CD14-positive monocyte (primary cell): ENCODE measurements around the gene PIEZO2. TPM values are rescaled to one million over a fixed set of nuclear protein-coding genes. Genes with fewer than 3 reads are reported as not detected.

Source experiments
- DNase-seq, 3 donors: peaks; one replicate each; pipeline ENCODE4 v3.0.0-alpha.2; 2011 to 2022
- H2AFZ ChIP-seq: 2 replicates; pipeline ENCODE4 v1.6.0; 2012; ENCODE audit warnings: mild to moderate bottlenecking, low read depth, low read length, inconsistent platforms; ENCODE audit not compliant: insufficient read depth, poor library complexity, severe bottlenecking
- H3K27ac ChIP-seq, 2 donors: 1 replicate in 1 of 2; 2 replicates in 1 of 2; pipeline ENCODE4 v1.5.1; 2012 to 2013; ENCODE audit warnings: low read length in 2 of 2, control low read depth in 1 of 2, inconsistent platforms in 1 of 2, low read depth in 1 of 2, mild to moderate bottlenecking in 1 of 2
- H3K27me3 ChIP-seq, 2 donors: one replicate each; pipeline versions ENCODE4 v1.6.0 to v1.6.1; 2011 to 2013; ENCODE audit warnings: low read length in 2 of 2; ENCODE audit not compliant: control insufficient read depth in 2 of 2, insufficient read depth in 2 of 2
- H3K36me3 ChIP-seq, 2 donors: replicated peaks in 1 of 2; 1 replicate in 1 of 2; 2 replicates in 1 of 2; pipeline versions ENCODE4 v1.5.1 to v1.6.1; 2012 to 2013; ENCODE audit warnings: low read length in 2 of 2, control low read depth in 1 of 2, inconsistent platforms in 1 of 2, mild to moderate bottlenecking in 1 of 2; ENCODE audit not compliant: insufficient read depth in 2 of 2, control insufficient read depth in 1 of 2
- H3K4me1 ChIP-seq, 2 donors: 1 replicate in 1 of 2; 2 replicates in 1 of 2; pipeline versions ENCODE4 v1.5.1 to v1.6.1; 2012 to 2013; ENCODE audit warnings: low read length in 2 of 2, control low read depth in 1 of 2, inconsistent platforms in 1 of 2, mild to moderate bottlenecking in 1 of 2, moderate library complexity in 1 of 2; ENCODE audit not compliant: insufficient read depth in 2 of 2, control insufficient read depth in 1 of 2
- H3K4me2 ChIP-seq: replicated peaks from 2 replicates; pipeline ENCODE3; 2012; ENCODE audit warnings: low read length, moderate library complexity, mild to moderate bottlenecking; ENCODE audit not compliant: poor library complexity, severe bottlenecking; ENCODE audit errors: extremely low read depth
- H3K4me3 ChIP-seq, 3 experiments: fragments of 200-600 bp in 1 of 3; sonication (generic) in 1 of 3; replicated peaks in 1 of 3; 1 replicate in 2 of 3; 2 replicates in 1 of 3; pipeline ENCODE4 v1.5.1; 2011 to 2013; ENCODE audit warnings: low read length in 3 of 3, mild to moderate bottlenecking in 3 of 3, control low read depth in 2 of 3, low read depth in 2 of 3, inconsistent platforms in 1 of 3, moderate library complexity in 1 of 3
- H3K79me2 ChIP-seq: 2 replicates; pipeline ENCODE4 v1.6.0; 2012; ENCODE audit warnings: mild to moderate bottlenecking, control low read depth, inconsistent platforms, low read length, moderate library complexity; ENCODE audit not compliant: insufficient read depth
- H3K9ac ChIP-seq: 2 replicates; pipeline ENCODE4 v1.6.0; 2017; ENCODE audit warnings: low read length, mild to moderate bottlenecking; ENCODE audit not compliant: insufficient read depth, poor library complexity, severe bottlenecking
- H3K9me3 ChIP-seq, 2 donors: replicated peaks in 1 of 2; 1 replicate in 1 of 2; 2 replicates in 1 of 2; pipeline versions ENCODE4 v1.5.1 to v1.6.1; 2012 to 2013; ENCODE audit warnings: low read length in 2 of 2, control low read depth in 1 of 2; ENCODE audit not compliant: control insufficient read depth in 1 of 2, insufficient read depth in 1 of 2
- H4K20me1 ChIP-seq: 2 replicates; pipeline ENCODE4 v1.6.0; 2012; ENCODE audit warnings: mild to moderate bottlenecking, low read length, control low read depth, moderate library complexity; ENCODE audit not compliant: insufficient read depth
- H3K27ac Mint-ChIP-seq, 7 donors: one replicate each; pipeline ENCODE4 v1.8.0; 2020; ENCODE audit warnings: mild to moderate bottlenecking in 7 of 7, mixed read lengths in 7 of 7, moderate library complexity in 6 of 7, inconsistent platforms in 2 of 7
- H3K27me3 Mint-ChIP-seq, 3 donors: one replicate each; pipeline ENCODE4 v1.8.0; 2021 to 2022; ENCODE audit warnings: low read depth in 3 of 3, mild to moderate bottlenecking in 3 of 3, mixed read lengths in 3 of 3, moderate library complexity in 3 of 3, inconsistent platforms in 1 of 3
- H3K36me3 Mint-ChIP-seq, 2 donors: one replicate each; pipeline ENCODE4 v1.8.0; 2020; ENCODE audit warnings: mixed read lengths in 2 of 2, inconsistent platforms in 1 of 2, mild to moderate bottlenecking in 1 of 2
- H3K4me1 Mint-ChIP-seq: one replicate; pipeline ENCODE4 v1.8.0; 2020; ENCODE audit warnings: mild to moderate bottlenecking, mixed read lengths
- H3K4me3 Mint-ChIP-seq, 2 donors: one replicate each; pipeline ENCODE4 v1.8.0; 2020; ENCODE audit warnings: mild to moderate bottlenecking in 2 of 2, mixed read lengths in 2 of 2, moderate library complexity in 1 of 2
- H3K9me3 Mint-ChIP-seq, 7 donors: one replicate each; pipeline ENCODE4 v1.8.0; 2020 to 2022; ENCODE audit warnings: mixed read lengths in 7 of 7, mild to moderate bottlenecking in 6 of 7, moderate library complexity in 6 of 7, inconsistent platforms in 2 of 7
- WGBS: methylation state at CpG from one replicate; pipeline ENCODE4 v1.1.5; 2013; ENCODE audit warnings: missing lambda C conversion rate; ENCODE audit not compliant: insufficient coverage; 5-methylcytosine and 5-hydroxymethylcytosine counted together
- intact Hi-C, 2 donors: fragments of 100-400 bp; cut with micrococcal nuclease; formaldehyde crosslinking; loops; one replicate each; pipeline versions ENCODE4 v1.15.0 to v1.15.1; 2023
- polyA plus RNA-seq, 3 donors: library from polyadenylated mRNA; depleted of rRNA in 1 of 3; unstranded in 2 of 3; stranded (reverse) in 1 of 3; fragments of 300-500 nt in 2 of 3; fragments of >200 nt in 1 of 3; fragmentation: Illumina TruSeq in 2 of 3; gene quantifications; 1 replicate in 2 of 3; 2 replicates in 1 of 3; pipeline ENCODE4 v1.2.3, GENCODE V29; 2012 to 2021
- TF ChIP-seq, protein P1 (sequence below): fragments of 200-600 bp; IDR thresholded peaks from one replicate; pipeline ENCODE4 v1.8.0; 2022; ENCODE audit warnings: antibody characterized with exemption, mild to moderate bottlenecking

The PIEZO2 gene
- polyA plus RNA-seq, 3 donors = not detected

DNA sequence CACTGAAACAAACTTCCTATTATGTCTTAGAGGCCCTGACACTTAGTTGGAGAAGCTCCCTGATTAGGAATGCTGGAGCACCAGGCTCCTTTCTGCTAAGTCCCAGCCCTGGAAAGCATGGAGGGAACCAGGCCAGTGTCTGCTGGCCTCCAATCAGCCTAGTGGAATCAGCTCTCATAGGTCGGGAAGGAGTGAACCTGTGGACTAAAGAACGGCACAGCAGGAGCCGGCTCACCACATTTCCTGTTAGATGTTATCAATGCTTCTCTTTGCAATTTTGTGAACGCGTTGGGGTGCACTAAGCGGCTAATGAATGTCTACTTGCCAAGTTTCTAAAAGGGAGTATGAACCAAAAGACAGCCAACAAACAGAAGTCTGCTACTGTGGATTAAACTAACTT, 326.9 kb downstream of the PIEZO2 start:
- Histone ChIP-seq H2AFZ (peak overlapping the region; percentile 59), H3K4me1 (no peaks in the 10 kb centered on the region), H3K79me2 (no peaks in the 10 kb centered on the region), H3K4me3 (no peak overlapping the region), H3K9ac (no peak overlapping the region), H3K9me3 (no peaks in the 10 kb centered on the region), H3K36me3 (no peaks in the 10 kb centered on the region), H3K27me3 (peaks cover 4 to 5% of the 10 kb centered on the region in 2 donors), H4K20me1 (no peaks in the 10 kb centered on the region), H3K4me2 (no peak overlapping the region), H3K27ac (no peak overlapping the region)
- Mint-ChIP-seq H3K4me1 (peaks cover 4% of the 10 kb centered on the region), H3K4me3 (peak overlapping the region in 1 of 2 donors; percentile 57), H3K36me3 (no peaks in the 10 kb centered on the region), H3K9me3 (peaks cover 0 to 18% (median 8%) of the 10 kb centered on the region in 7 donors), H3K27ac (no peak overlapping the region), H3K27me3 (peaks cover 0 to 10% (median 9%) of the 10 kb centered on the region in 3 donors)
- TF ChIP-seq, protein P1, sequence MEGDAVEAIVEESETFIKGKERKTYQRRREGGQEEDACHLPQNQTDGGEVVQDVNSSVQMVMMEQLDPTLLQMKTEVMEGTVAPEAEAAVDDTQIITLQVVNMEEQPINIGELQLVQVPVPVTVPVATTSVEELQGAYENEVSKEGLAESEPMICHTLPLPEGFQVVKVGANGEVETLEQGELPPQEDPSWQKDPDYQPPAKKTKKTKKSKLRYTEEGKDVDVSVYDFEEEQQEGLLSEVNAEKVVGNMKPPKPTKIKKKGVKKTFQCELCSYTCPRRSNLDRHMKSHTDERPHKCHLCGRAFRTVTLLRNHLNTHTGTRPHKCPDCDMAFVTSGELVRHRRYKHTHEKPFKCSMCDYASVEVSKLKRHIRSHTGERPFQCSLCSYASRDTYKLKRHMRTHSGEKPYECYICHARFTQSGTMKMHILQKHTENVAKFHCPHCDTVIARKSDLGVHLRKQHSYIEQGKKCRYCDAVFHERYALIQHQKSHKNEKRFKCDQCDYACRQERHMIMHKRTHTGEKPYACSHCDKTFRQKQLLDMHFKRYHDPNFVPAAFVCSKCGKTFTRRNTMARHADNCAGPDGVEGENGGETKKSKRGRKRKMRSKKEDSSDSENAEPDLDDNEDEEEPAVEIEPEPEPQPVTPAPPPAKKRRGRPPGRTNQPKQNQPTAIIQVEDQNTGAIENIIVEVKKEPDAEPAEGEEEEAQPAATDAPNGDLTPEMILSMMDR = no peak
- WGBS = 3% methylated on average over 6 of the region's 6 CpGs
- DNase-seq = no peak
- intact Hi-C loops = no loop called here

DNA sequence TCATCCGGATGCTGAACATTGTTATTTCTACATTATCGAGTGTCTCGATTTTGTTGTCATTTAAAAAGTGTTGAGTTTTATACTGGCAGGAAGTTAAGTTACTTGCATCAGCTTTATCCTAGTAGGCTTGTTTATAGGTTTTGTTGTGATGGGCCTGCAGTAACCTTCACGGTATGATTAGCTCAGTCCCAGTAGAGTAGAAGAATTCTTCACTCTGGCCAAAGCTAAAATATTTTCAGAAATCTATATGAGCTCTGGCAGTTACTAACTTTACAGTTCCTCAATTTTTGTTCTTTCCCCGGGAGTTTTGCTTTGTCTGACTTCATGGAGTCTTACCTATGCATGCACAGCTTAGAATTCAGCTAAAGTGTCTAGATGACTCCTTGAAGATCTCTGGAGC, 328.7 kb downstream of the PIEZO2 start:
- Histone ChIP-seq H2AFZ (no peak overlapping the region), H3K4me1 (no peaks in the 10 kb centered on the region), H4K20me1 (no peaks in the 10 kb centered on the region), H3K36me3 (no peaks in the 10 kb centered on the region), H3K79me2 (no peaks in the 10 kb centered on the region), H3K27ac (no peak overlapping the region), H3K27me3 (peaks cover 4 to 5% of the 10 kb centered on the region in 2 donors), H3K9me3 (no peaks in the 10 kb centered on the region), H3K9ac (no peak overlapping the region), H3K4me3 (no peak overlapping the region), H3K4me2 (no peak overlapping the region)
- peaks cover 0 to 15% (median 7%) of the 10 kb centered on the region in 7 donors for H3K9me3 Mint-ChIP-seq
- peaks cover 4% of the 10 kb centered on the region for H3K4me1 Mint-ChIP-seq
- peaks cover 0 to 11% (median 9%) of the 10 kb centered on the region in 3 donors for H3K27me3 Mint-ChIP-seq
- TF ChIP-seq, protein P1 = no peak
- no peak for DNase-seq
- no peak overlapping the region for H3K27ac Mint-ChIP-seq
- H3K4me3 Mint-ChIP-seq = no peak overlapping the region
- WGBS = 67% methylated on average over 1 of the region's 5 CpGs
- intact Hi-C loops = no loop called here
- H3K36me3 Mint-ChIP-seq = no peaks in the 10 kb centered on the region
